ENCODE results near the gene RAI14.
"Not testable (repeated sequence)": the region's sequence is repeated elsewhere in the genome, so short reads cannot be mapped to it uniquely, and the experiment has no call there.

Gene RAI14

GRCh38 chr5:34756781-34757624 is 100.9 kb downstream of the RAI14 start:
- Histone ChIP-seq H3K9me3 (ENCODE audit: control insufficient read depth in 2 of 2, low read length in 2 of 2) (no peaks in the 10 kb centered on the region), H3K27me3 (ENCODE audit: control insufficient read depth in 2 of 2, insufficient read depth in 2 of 2, low read length in 2 of 2) (no peaks in the 10 kb centered on the region), H3K4me3 (ENCODE audit: low read length in 2 of 2) (no peak overlapping the region), H3K27ac (ENCODE audit: low read depth in 2 of 2, low read length in 2 of 2) (peak overlapping the region; percentile 27 to 44), H3K4me1 (ENCODE audit: control insufficient read depth in 2 of 2, insufficient read depth in 2 of 2, low read length in 2 of 2) (peaks cover 6 to 17% of the 10 kb centered on the region in 2 donors), H3K36me3 (ENCODE audit: control insufficient read depth in 2 of 2, insufficient read depth in 2 of 2, low read length in 2 of 2) (no peaks in the 10 kb centered on the region), H3K9ac (ENCODE audit: low read depth in 1 of 2, low read length in 2 of 2) (no peak overlapping the region)

DNA sequence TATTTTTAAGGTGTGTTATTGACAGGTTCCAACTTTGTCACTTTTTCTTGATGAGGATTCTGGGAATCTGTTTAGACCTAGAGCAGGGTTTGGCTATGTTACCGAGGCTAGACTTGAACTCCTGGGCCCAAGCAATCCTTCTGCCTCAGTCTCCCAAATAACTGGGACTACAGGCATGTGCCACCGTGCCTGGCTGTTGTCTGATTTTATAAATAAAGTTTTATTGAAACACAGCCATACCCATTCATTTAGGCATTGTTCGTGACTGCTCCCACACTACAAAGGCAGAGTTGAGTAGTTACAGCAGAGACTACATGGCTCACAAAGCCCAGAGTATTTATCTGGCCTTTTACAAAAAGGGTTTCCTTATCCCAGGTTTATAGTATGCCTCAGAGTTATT is 102.4 kb downstream of the RAI14 start:
- Histone ChIP-seq H3K27ac (ENCODE audit: low read depth in 2 of 2, low read length in 2 of 2) (no peak overlapping the region), H3K4me3 (ENCODE audit: low read length in 2 of 2) (no peak overlapping the region), H3K4me1 (ENCODE audit: control insufficient read depth in 2 of 2, insufficient read depth in 2 of 2, low read length in 2 of 2) (peaks cover 6 to 18% of the 10 kb centered on the region in 2 donors), H3K36me3 (ENCODE audit: control insufficient read depth in 2 of 2, insufficient read depth in 2 of 2, low read length in 2 of 2) (no peaks in the 10 kb centered on the region), H3K9me3 (ENCODE audit: control insufficient read depth in 2 of 2, low read length in 2 of 2) (no peaks in the 10 kb centered on the region), H3K9ac (ENCODE audit: low read depth in 1 of 2, low read length in 2 of 2) (no peak overlapping the region), H3K27me3 (ENCODE audit: control insufficient read depth in 2 of 2, insufficient read depth in 2 of 2, low read length in 2 of 2) (no peaks in the 10 kb centered on the region)

- H3K27ac ChIP-seq (ENCODE audit: low read depth in 2 of 2, low read length in 2 of 2); H3K4me3 ChIP-seq (ENCODE audit: low read length in 2 of 2); H3K9ac ChIP-seq (ENCODE audit: low read depth in 1 of 2, low read length in 2 of 2); H3K27me3 ChIP-seq (ENCODE audit: control insufficient read depth in 2 of 2, insufficient read depth in 2 of 2, low read length in 2 of 2); H3K36me3 ChIP-seq (ENCODE audit: control insufficient read depth in 2 of 2, insufficient read depth in 2 of 2, low read length in 2 of 2); H3K9me3 ChIP-seq (ENCODE audit: control insufficient read depth in 2 of 2, low read length in 2 of 2): not testable (repeated sequence)
- peaks cover 6 to 18% of the 10 kb centered on the region in 2 donors for H3K4me1 ChIP-seq (ENCODE audit: control insufficient read depth in 2 of 2, insufficient read depth in 2 of 2, low read length in 2 of 2)
Measured at GRCh38 chr5:34759213-34759612, 103.1 kb downstream of the RAI14 start.

- Histone ChIP-seq H3K9me3 (ENCODE audit: control insufficient read depth in 2 of 2, low read length in 2 of 2) (no peaks in the 10 kb centered on the region), H3K27ac (ENCODE audit: low read depth in 2 of 2, low read length in 2 of 2) (no peak overlapping the region), H3K4me1 (ENCODE audit: control insufficient read depth in 2 of 2, insufficient read depth in 2 of 2, low read length in 2 of 2) (peaks cover 0 to 4% of the 10 kb centered on the region in 2 donors), H3K36me3 (ENCODE audit: control insufficient read depth in 2 of 2, insufficient read depth in 2 of 2, low read length in 2 of 2) (no peaks in the 10 kb centered on the region), H3K4me3 (ENCODE audit: low read length in 2 of 2) (no peak overlapping the region), H3K27me3 (ENCODE audit: control insufficient read depth in 2 of 2, insufficient read depth in 2 of 2, low read length in 2 of 2) (no peaks in the 10 kb centered on the region), H3K9ac (ENCODE audit: low read depth in 1 of 2, low read length in 2 of 2) (no peak overlapping the region)
Measured at GRCh38 chr5:34765662-34766061, 109.5 kb downstream of the RAI14 start.

DNA sequence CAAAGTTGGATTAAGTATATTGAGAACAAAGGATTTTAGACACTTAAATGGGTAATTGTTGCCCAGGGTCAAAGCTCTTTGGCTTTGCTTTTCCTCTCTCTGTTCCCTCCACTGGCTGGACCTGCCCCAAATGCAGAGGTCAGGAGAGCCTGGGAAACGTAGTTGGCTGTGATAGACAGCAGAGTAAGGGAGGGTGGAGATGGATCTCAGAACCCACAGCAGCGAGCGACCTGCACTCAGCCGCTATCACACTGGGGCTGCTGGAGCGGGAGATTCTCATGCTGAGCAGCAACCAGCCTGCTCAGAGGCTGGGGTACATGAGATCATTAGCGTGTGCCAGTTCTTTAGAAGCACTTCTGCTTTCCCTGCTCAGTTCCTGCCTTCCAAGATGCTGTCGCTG is 111.1 kb downstream of the RAI14 start:
- Histone ChIP-seq H3K27ac (ENCODE audit: low read depth in 2 of 2, low read length in 2 of 2) (no peak overlapping the region), H3K4me3 (ENCODE audit: low read length in 2 of 2) (no peak overlapping the region), H3K27me3 (ENCODE audit: control insufficient read depth in 2 of 2, insufficient read depth in 2 of 2, low read length in 2 of 2) (no peaks in the 10 kb centered on the region), H3K9ac (ENCODE audit: low read depth in 1 of 2, low read length in 2 of 2) (no peak overlapping the region), H3K9me3 (ENCODE audit: control insufficient read depth in 2 of 2, low read length in 2 of 2) (no peaks in the 10 kb centered on the region), H3K36me3 (ENCODE audit: control insufficient read depth in 2 of 2, insufficient read depth in 2 of 2, low read length in 2 of 2) (no peaks in the 10 kb centered on the region), H3K4me1 (ENCODE audit: control insufficient read depth in 2 of 2, insufficient read depth in 2 of 2, low read length in 2 of 2) (peaks cover 0 to 4% of the 10 kb centered on the region in 2 donors)

GRCh38 chr5:34770486-34770885 is 114.4 kb downstream of the RAI14 start:
- Histone ChIP-seq H3K27me3 (ENCODE audit: control insufficient read depth in 2 of 2, insufficient read depth in 2 of 2, low read length in 2 of 2) (no peaks in the 10 kb centered on the region), H3K9me3 (ENCODE audit: control insufficient read depth in 2 of 2, low read length in 2 of 2) (no peaks in the 10 kb centered on the region), H3K4me1 (ENCODE audit: control insufficient read depth in 2 of 2, insufficient read depth in 2 of 2, low read length in 2 of 2) (no peaks in the 10 kb centered on the region), H3K4me3 (ENCODE audit: low read length in 2 of 2) (no peak overlapping the region), H3K36me3 (ENCODE audit: control insufficient read depth in 2 of 2, insufficient read depth in 2 of 2, low read length in 2 of 2) (no peaks in the 10 kb centered on the region), H3K27ac (ENCODE audit: low read depth in 2 of 2, low read length in 2 of 2) (no peak overlapping the region), H3K9ac (ENCODE audit: low read depth in 1 of 2, low read length in 2 of 2) (no peak overlapping the region)

- H3K9me3 ChIP-seq (ENCODE audit: control insufficient read depth in 2 of 2, low read length in 2 of 2) = no peaks in the 10 kb centered on the region
- no peak overlapping the region for H3K4me3 ChIP-seq (ENCODE audit: low read length in 2 of 2)
- no peaks in the 10 kb centered on the region for H3K27me3 ChIP-seq (ENCODE audit: control insufficient read depth in 2 of 2, insufficient read depth in 2 of 2, low read length in 2 of 2)
- H3K4me1 ChIP-seq (ENCODE audit: control insufficient read depth in 2 of 2, insufficient read depth in 2 of 2, low read length in 2 of 2) = no peaks in the 10 kb centered on the region
- H3K9ac ChIP-seq (ENCODE audit: low read depth in 1 of 2, low read length in 2 of 2) = no peak overlapping the region
- H3K36me3 ChIP-seq (ENCODE audit: control insufficient read depth in 2 of 2, insufficient read depth in 2 of 2, low read length in 2 of 2) = no peaks in the 10 kb centered on the region
- H3K27ac ChIP-seq (ENCODE audit: low read depth in 2 of 2, low read length in 2 of 2) = no peak overlapping the region
Measured at GRCh38 chr5:34771076-34771475, 114.9 kb downstream of the RAI14 start.

- no peak overlapping the region for H3K27ac ChIP-seq (ENCODE audit: low read depth in 2 of 2, low read length in 2 of 2)
Measured at GRCh38 chr5:34772267-34773098, 116.4 kb downstream of the RAI14 start.

DNA sequence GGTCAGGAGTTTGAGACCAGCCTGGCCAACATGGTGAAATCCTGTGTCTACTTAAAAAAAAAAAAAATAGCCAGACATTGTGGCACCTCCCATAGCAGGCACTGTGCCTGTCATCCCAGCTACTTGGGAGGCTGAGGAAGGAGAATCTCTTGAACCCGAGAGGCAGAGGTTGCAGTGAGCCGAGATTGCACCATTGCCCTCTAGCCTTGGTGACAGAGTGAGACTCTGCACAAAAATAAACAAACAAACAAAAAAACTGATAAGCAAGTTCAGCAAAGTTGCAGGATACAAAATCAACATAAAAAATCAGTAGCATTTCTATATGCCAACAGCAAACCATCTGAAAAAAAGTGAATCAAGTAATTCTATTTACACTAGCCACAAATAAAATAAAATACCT is 118.0 kb downstream of the RAI14 start:
- Histone ChIP-seq H3K9ac (ENCODE audit: low read depth in 1 of 2, low read length in 2 of 2) (no peak overlapping the region), H3K4me3 (ENCODE audit: low read length in 2 of 2) (no peak overlapping the region), H3K36me3 (ENCODE audit: control insufficient read depth in 2 of 2, insufficient read depth in 2 of 2, low read length in 2 of 2) (no peaks in the 10 kb centered on the region), H3K27me3 (ENCODE audit: control insufficient read depth in 2 of 2, insufficient read depth in 2 of 2, low read length in 2 of 2) (no peaks in the 10 kb centered on the region), H3K4me1 (ENCODE audit: control insufficient read depth in 2 of 2, insufficient read depth in 2 of 2, low read length in 2 of 2) (no peaks in the 10 kb centered on the region), H3K27ac (ENCODE audit: low read depth in 2 of 2, low read length in 2 of 2) (no peak overlapping the region), H3K9me3 (ENCODE audit: control insufficient read depth in 2 of 2, low read length in 2 of 2) (no peaks in the 10 kb centered on the region)

More at GRCh38 chr5:34772267-34773098, 116.4 kb downstream of the RAI14 start:
- Histone ChIP-seq H3K4me3 (ENCODE audit: low read length in 2 of 2) (no peak overlapping the region), H3K36me3 (ENCODE audit: control insufficient read depth in 2 of 2, insufficient read depth in 2 of 2, low read length in 2 of 2) (no peaks in the 10 kb centered on the region), H3K9ac (ENCODE audit: low read depth in 1 of 2, low read length in 2 of 2) (no peak overlapping the region), H3K27me3 (ENCODE audit: control insufficient read depth in 2 of 2, insufficient read depth in 2 of 2, low read length in 2 of 2) (no peaks in the 10 kb centered on the region), H3K4me1 (ENCODE audit: control insufficient read depth in 2 of 2, insufficient read depth in 2 of 2, low read length in 2 of 2) (no peaks in the 10 kb centered on the region), H3K9me3 (ENCODE audit: control insufficient read depth in 2 of 2, low read length in 2 of 2) (no peaks in the 10 kb centered on the region)

DNA sequence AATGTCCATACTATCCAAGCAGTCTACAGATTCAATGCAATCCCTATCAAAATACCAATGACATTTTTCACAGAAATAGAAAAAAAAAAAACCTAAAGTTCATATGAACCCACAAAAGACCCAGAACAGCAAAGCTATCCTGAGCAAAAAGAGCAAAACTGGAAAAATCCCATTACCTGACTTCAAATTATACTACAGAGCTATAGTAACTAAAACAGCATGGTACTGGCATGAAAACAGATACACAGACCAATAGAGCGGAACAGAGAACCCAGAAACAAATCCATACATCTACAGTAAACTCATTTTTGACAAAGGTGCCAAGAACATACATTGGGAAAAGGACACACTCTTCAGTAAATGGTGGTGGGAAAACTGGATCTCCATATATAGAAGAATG is 118.5 kb downstream of the RAI14 start:
- H3K4me1 ChIP-seq (ENCODE audit: control insufficient read depth in 2 of 2, insufficient read depth in 2 of 2, low read length in 2 of 2); H3K9ac ChIP-seq (ENCODE audit: low read depth in 1 of 2, low read length in 2 of 2); H3K27me3 ChIP-seq (ENCODE audit: control insufficient read depth in 2 of 2, insufficient read depth in 2 of 2, low read length in 2 of 2); H3K9me3 ChIP-seq (ENCODE audit: control insufficient read depth in 2 of 2, low read length in 2 of 2); H3K4me3 ChIP-seq (ENCODE audit: low read length in 2 of 2); H3K27ac ChIP-seq (ENCODE audit: low read depth in 2 of 2, low read length in 2 of 2); H3K36me3 ChIP-seq (ENCODE audit: control insufficient read depth in 2 of 2, insufficient read depth in 2 of 2, low read length in 2 of 2): not testable (repeated sequence)

Data from mucosa of rectum (tissue), 2 donors.